Loucy (cell line): Measurements from ENCODE around the gene PABPC1L.

Experiments
- H2AFZ ChIP-seq: fragments of 200-600 bp; sonication (generic); 2 replicates; pipeline ENCODE4 v1.6.0; 2016; ENCODE audit warnings: antibody characterized with exemption, mild to moderate bottlenecking, low read length, moderate library complexity
- H3F3A ChIP-seq: fragments of 200-600 bp; 2 replicates; pipeline ENCODE4 v1.6.0; 2016; ENCODE audit warnings: antibody characterized with exemption, low read depth, mild to moderate bottlenecking
- H3K27me3 ChIP-seq: fragments of 200-600 bp; sonication (generic); 2 replicates; pipeline ENCODE4 v1.6.1; 2014; ENCODE audit warnings: low read length, mild to moderate bottlenecking; ENCODE audit not compliant: insufficient read depth, poor library complexity, severe bottlenecking
- H3K36me3 ChIP-seq: fragments of 200-600 bp; sonication (generic); 2 replicates; pipeline ENCODE4 v1.6.1; 2016; ENCODE audit warnings: low read length; ENCODE audit not compliant: insufficient read depth
- H3K4me1 ChIP-seq: fragments of 200-600 bp; sonication (generic); 2 replicates; pipeline ENCODE4 v1.5.1; 2014; ENCODE audit warnings: low read length, mild to moderate bottlenecking; ENCODE audit not compliant: insufficient read depth, poor library complexity, severe bottlenecking
- H3K4me2 ChIP-seq: fragments of 200-600 bp; sonication (generic); 2 replicates; pipeline ENCODE4 v1.6.0; 2014; ENCODE audit warnings: antibody characterized with exemption, low read length, low read depth, mild to moderate bottlenecking; ENCODE audit not compliant: poor library complexity, severe bottlenecking
- H3K4me3 ChIP-seq: fragments of 200-600 bp; sonication (generic); 2 replicates; pipeline ENCODE4 v1.5.1; 2014; ENCODE audit warnings: low read length, mild to moderate bottlenecking, mixed read lengths; ENCODE audit not compliant: poor library complexity, severe bottlenecking
- H3K79me2 ChIP-seq: fragments of 200-600 bp; sonication (generic); 2 replicates; pipeline ENCODE4 v1.6.1; 2014; ENCODE audit warnings: low read length; ENCODE audit not compliant: insufficient read depth
- H3K9ac ChIP-seq: fragments of 200-600 bp; sonication (generic); 2 replicates; pipeline ENCODE4 v1.6.0; 2014; ENCODE audit warnings: mild to moderate bottlenecking, low read depth, low read length, moderate library complexity; ENCODE audit not compliant: poor library complexity, severe bottlenecking
- H3K9me2 ChIP-seq: fragments of 200-600 bp; sonication (generic); replicated peaks from 2 replicates; pipeline ENCODE4 v1.6.1; 2016; ENCODE audit warnings: low read depth, low read length, mixed read lengths
- H3K9me3 ChIP-seq: fragments of 200-600 bp; sonication (generic); 2 replicates; pipeline ENCODE4 v1.6.1; 2014; ENCODE audit warnings: mild to moderate bottlenecking, antibody characterized with exemption, low read length, low read depth; ENCODE audit not compliant: insufficient read depth
- H4K20me1 ChIP-seq: fragments of 200-600 bp; sonication (generic); 2 replicates; pipeline ENCODE4 v1.6.0; 2014; ENCODE audit warnings: antibody characterized with exemption, low read length, mild to moderate bottlenecking; ENCODE audit not compliant: insufficient read depth, poor library complexity, severe bottlenecking
- EZH2phosphoT487 ChIP-seq: fragments of 200-600 bp; IDR thresholded peaks from 2 replicates; pipeline ENCODE4 v1.6.1; 2018; ENCODE audit warnings: antibody characterized with exemption, mild to moderate bottlenecking, moderate library complexity, borderline replicate concordance
- TF ChIP-seq, protein P1 (sequence below): fragments of 200-600 bp; sonication (generic); conservative IDR thresholded peaks from 2 replicates; pipeline ENCODE4 v1.5.1; 2014; ENCODE audit warnings: mild to moderate bottlenecking, antibody characterized with exemption, low read length

PABPC1L gene

GRCh38 chr20:44952731-44953130, 42.9 kb downstream of the PABPC1L start:
- no peak overlapping the region for H3K4me3 ChIP-seq
- H3K9me2 ChIP-seq: no peaks in the 10 kb centered on the region
- H2AFZ ChIP-seq: no peak overlapping the region
- H3K4me2 ChIP-seq: no peak overlapping the region
- H3F3A ChIP-seq: no peaks in the 10 kb centered on the region
- no peaks in the 10 kb centered on the region for H3K27me3 ChIP-seq
- TF ChIP-seq EZH2phosphoT487: no peak
- TF ChIP-seq, protein P1, sequence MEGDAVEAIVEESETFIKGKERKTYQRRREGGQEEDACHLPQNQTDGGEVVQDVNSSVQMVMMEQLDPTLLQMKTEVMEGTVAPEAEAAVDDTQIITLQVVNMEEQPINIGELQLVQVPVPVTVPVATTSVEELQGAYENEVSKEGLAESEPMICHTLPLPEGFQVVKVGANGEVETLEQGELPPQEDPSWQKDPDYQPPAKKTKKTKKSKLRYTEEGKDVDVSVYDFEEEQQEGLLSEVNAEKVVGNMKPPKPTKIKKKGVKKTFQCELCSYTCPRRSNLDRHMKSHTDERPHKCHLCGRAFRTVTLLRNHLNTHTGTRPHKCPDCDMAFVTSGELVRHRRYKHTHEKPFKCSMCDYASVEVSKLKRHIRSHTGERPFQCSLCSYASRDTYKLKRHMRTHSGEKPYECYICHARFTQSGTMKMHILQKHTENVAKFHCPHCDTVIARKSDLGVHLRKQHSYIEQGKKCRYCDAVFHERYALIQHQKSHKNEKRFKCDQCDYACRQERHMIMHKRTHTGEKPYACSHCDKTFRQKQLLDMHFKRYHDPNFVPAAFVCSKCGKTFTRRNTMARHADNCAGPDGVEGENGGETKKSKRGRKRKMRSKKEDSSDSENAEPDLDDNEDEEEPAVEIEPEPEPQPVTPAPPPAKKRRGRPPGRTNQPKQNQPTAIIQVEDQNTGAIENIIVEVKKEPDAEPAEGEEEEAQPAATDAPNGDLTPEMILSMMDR: no peak
- H3K4me1 ChIP-seq: peaks cover 9% of the 10 kb centered on the region
- no peaks in the 10 kb centered on the region for H3K9me3 ChIP-seq
- H3K9ac ChIP-seq: no peak overlapping the region
- H3K79me2 ChIP-seq: peaks cover 23% of the 10 kb centered on the region
- peaks cover 4% of the 10 kb centered on the region for H4K20me1 ChIP-seq
- H3K36me3 ChIP-seq: peaks cover 85% of the 10 kb centered on the region

GRCh38 chr20:44954211-44954610, 44.4 kb downstream of the PABPC1L start:
- no peaks in the 10 kb centered on the region for H3K9me3 ChIP-seq
- no peaks in the 10 kb centered on the region for H3K9me2 ChIP-seq
- H3K27me3 ChIP-seq: no peaks in the 10 kb centered on the region
- H2AFZ ChIP-seq: no peak overlapping the region
- H3K36me3 ChIP-seq: peaks cover 70% of the 10 kb centered on the region
- no peak overlapping the region for H3K4me3 ChIP-seq
- no peak overlapping the region for H3K4me2 ChIP-seq
- no peak for TF ChIP-seq EZH2phosphoT487
- TF ChIP-seq, protein P1: no peak
- H3K9ac ChIP-seq: no peak overlapping the region
- H4K20me1 ChIP-seq: peaks cover 13% of the 10 kb centered on the region
- H3F3A ChIP-seq: no peaks in the 10 kb centered on the region
- H3K4me1 ChIP-seq: peaks cover 22% of the 10 kb centered on the region
- H3K79me2 ChIP-seq: peaks cover 38% of the 10 kb centered on the region

GRCh38 chr20:44955270-44955669, 45.4 kb downstream of the PABPC1L start:
- peaks cover 48% of the 10 kb centered on the region for H3K79me2 ChIP-seq
- H3F3A ChIP-seq: no peaks in the 10 kb centered on the region
- no peak overlapping the region for H3K9ac ChIP-seq
- no peak for TF ChIP-seq EZH2phosphoT487
- TF ChIP-seq, protein P1: no peak
- peaks cover 63% of the 10 kb centered on the region for H3K36me3 ChIP-seq
- no peaks in the 10 kb centered on the region for H3K9me3 ChIP-seq
- H3K4me1 ChIP-seq: peaks cover 28% of the 10 kb centered on the region
- no peak overlapping the region for H3K4me3 ChIP-seq
- no peak overlapping the region for H3K4me2 ChIP-seq
- H4K20me1 ChIP-seq: peaks cover 20% of the 10 kb centered on the region
- H2AFZ ChIP-seq: no peak overlapping the region
- no peaks in the 10 kb centered on the region for H3K9me2 ChIP-seq
- no peaks in the 10 kb centered on the region for H3K27me3 ChIP-seq
